Gastroesophageal sphincter (tissue), 3 donors: ENCODE results near the gene RARRES1.

ENCODE experiments used
- CTCF ChIP-seq, 4 experiments: fragments of 200-600 bp in 2 of 4; fragments of 450-650 bp in 2 of 4; sonication (generic) in 1 of 4; IDR thresholded peaks; one replicate each; pipeline ENCODE4 v1.5.1; 2017 to 2019; ENCODE audit warnings: antibody characterized with exemption in 4 of 4, mild to moderate bottlenecking in 2 of 4, moderate library complexity in 2 of 4
- POLR2A ChIP-seq, 2 donors: fragments of 450-650 bp; IDR thresholded peaks; one replicate each; pipeline ENCODE4 v1.6.1; 2017; ENCODE audit warnings: antibody characterized with exemption in 2 of 2, mild to moderate bottlenecking in 2 of 2, moderate library complexity in 1 of 2
- POLR2AphosphoS5 ChIP-seq: sonication (generic); formaldehyde crosslinking; IDR thresholded peaks from one replicate; pipeline ENCODE4 v1.6.1; 2017; ENCODE audit warnings: antibody characterized with exemption

- TF ChIP-seq CTCF (IDR thresholded peaks at IDR 0.05) (peak; percentile 86 to 95 (median 90)), POLR2A (IDR thresholded peaks at IDR 0.05) (no peak), POLR2AphosphoS5 (peak; percentile 53)
These were observed 4.8 kb downstream of the RARRES1 start for GRCh38 chr3:158727206-158728060.
